Neural progenitor cell (in vitro differentiated cells): Measurements from ENCODE around the gene ARHGEF2. TPM values are rescaled to one million over a fixed set of nuclear protein-coding genes. Genes with fewer than 3 reads are reported as not detected.

Experiments
- DNase-seq: peaks from one replicate; pipeline ENCODE4 v3.0.0-alpha.2; 2016; ENCODE audit warnings: low spot score
- H2AFZ ChIP-seq: fragments of 200-600 bp; sonication (generic); replicated peaks from 2 replicates; pipeline ENCODE4 v1.6.1; 2016; ENCODE audit warnings: antibody characterized with exemption
- H3F3A ChIP-seq: fragments of 200-600 bp; sonication (generic); 2 replicates; pipeline ENCODE4 v1.6.1; 2016; ENCODE audit warnings: antibody characterized with exemption, low read depth
- H3K27ac ChIP-seq: fragments of 200-600 bp; sonication (generic); 2 replicates; pipeline ENCODE4 v1.5.1; 2016; ENCODE audit warnings: mild to moderate bottlenecking
- H3K27me3 ChIP-seq: fragments of 200-600 bp; sonication (generic); 2 replicates; pipeline ENCODE4 v1.6.1; 2016; ENCODE audit warnings: mild to moderate bottlenecking, moderate library complexity
- H3K36me3 ChIP-seq: fragments of 200-600 bp; sonication (generic); 2 replicates; pipeline ENCODE4 v1.5.1; 2016
- H3K4me1 ChIP-seq: fragments of 200-600 bp; sonication (generic); 2 replicates; pipeline ENCODE4 v1.6.1; 2016; ENCODE audit warnings: mixed run types
- H3K4me2 ChIP-seq: fragments of 200-600 bp; sonication (generic); 2 replicates; pipeline ENCODE4 v1.6.1; 2016
- H3K4me3 ChIP-seq: fragments of 200-600 bp; sonication (generic); 2 replicates; pipeline ENCODE4 v1.5.1; 2016
- H3K79me2 ChIP-seq: fragments of 200-600 bp; sonication (generic); 2 replicates; pipeline ENCODE4 v1.6.1; 2016; ENCODE audit warnings: low read depth
- H3K9ac ChIP-seq: fragments of 200-600 bp; sonication (generic); 2 replicates; pipeline ENCODE4 v1.6.1; 2016
- H3K9me3 ChIP-seq: fragments of 200-600 bp; sonication (generic); 2 replicates; pipeline ENCODE4 v1.5.1; 2016; ENCODE audit warnings: low read depth
- H4K20me1 ChIP-seq: fragments of 200-600 bp; sonication (generic); 2 replicates; pipeline ENCODE4 v1.6.1; 2016; ENCODE audit warnings: low read depth
- H3K27ac Mint-ChIP-seq: 3 replicates; pipeline ENCODE4 v1.8.0; 2021; ENCODE audit warnings: mixed read lengths
- H3K27me3 Mint-ChIP-seq: 2 replicates; pipeline ENCODE4 v1.8.0; 2022; ENCODE audit warnings: low read depth, mild to moderate bottlenecking, inconsistent platforms, moderate library complexity, mixed read lengths; ENCODE audit not compliant: insufficient read depth
- H3K36me3 Mint-ChIP-seq: 3 replicates; pipeline ENCODE4 v1.8.0; 2021; ENCODE audit warnings: mixed read lengths
- H3K4me1 Mint-ChIP-seq: 3 replicates; pipeline ENCODE4 v1.8.0; 2021; ENCODE audit warnings: mixed read lengths
- H3K4me3 Mint-ChIP-seq: 3 replicates; pipeline ENCODE4 v1.8.0; 2021; ENCODE audit warnings: mild to moderate bottlenecking, moderate library complexity, mixed read lengths
- H3K9me3 Mint-ChIP-seq: 3 replicates; pipeline ENCODE4 v1.8.0; 2020; ENCODE audit warnings: mixed read lengths
- EZH2 ChIP-seq: fragments of 200-600 bp; sonication (generic); IDR thresholded peaks from 2 replicates; pipeline ENCODE4 v1.6.1; 2017; ENCODE audit warnings: antibody characterized with exemption, mild to moderate bottlenecking, moderate library complexity
- EZH2phosphoT487 ChIP-seq: fragments of 200-600 bp; sonication (generic); IDR thresholded peaks from 2 replicates; pipeline ENCODE4 v1.6.1; 2017; ENCODE audit warnings: antibody characterized with exemption
- total RNA-seq: library from RNA; depleted of rRNA; stranded (reverse); fragments of >200 nt; gene quantifications from 2 replicates; pipeline ENCODE4 v1.2.3, GENCODE V29; 2015; ENCODE audit warnings: low replicate concordance
- TF ChIP-seq, protein P1 (sequence below): fragments of 200-600 bp; sonication (generic); IDR thresholded peaks from 2 replicates; pipeline ENCODE4 v1.5.1; 2017; ENCODE audit warnings: antibody characterized with exemption, mild to moderate bottlenecking

Gene ARHGEF2
- total RNA-seq, 1 donor from 2014 or later = 79.7 TPM

GRCh38 chr1:155971910-155972809 is 6.2 kb downstream of the ARHGEF2 start:
- Mint-ChIP-seq H3K9me3 (no peaks in the 10 kb centered on the region), H3K36me3 (peaks cover 20% of the 10 kb centered on the region), H3K4me1 (peaks cover 89% of the 10 kb centered on the region), H3K27me3 (peaks cover 13% of the 10 kb centered on the region), H3K27ac (peak overlapping the region; percentile 50), H3K4me3 (peak overlapping the region; percentile 30)
- TF ChIP-seq EZH2phosphoT487 = no peak
- TF ChIP-seq EZH2 = no peak
- TF ChIP-seq, protein P1, sequence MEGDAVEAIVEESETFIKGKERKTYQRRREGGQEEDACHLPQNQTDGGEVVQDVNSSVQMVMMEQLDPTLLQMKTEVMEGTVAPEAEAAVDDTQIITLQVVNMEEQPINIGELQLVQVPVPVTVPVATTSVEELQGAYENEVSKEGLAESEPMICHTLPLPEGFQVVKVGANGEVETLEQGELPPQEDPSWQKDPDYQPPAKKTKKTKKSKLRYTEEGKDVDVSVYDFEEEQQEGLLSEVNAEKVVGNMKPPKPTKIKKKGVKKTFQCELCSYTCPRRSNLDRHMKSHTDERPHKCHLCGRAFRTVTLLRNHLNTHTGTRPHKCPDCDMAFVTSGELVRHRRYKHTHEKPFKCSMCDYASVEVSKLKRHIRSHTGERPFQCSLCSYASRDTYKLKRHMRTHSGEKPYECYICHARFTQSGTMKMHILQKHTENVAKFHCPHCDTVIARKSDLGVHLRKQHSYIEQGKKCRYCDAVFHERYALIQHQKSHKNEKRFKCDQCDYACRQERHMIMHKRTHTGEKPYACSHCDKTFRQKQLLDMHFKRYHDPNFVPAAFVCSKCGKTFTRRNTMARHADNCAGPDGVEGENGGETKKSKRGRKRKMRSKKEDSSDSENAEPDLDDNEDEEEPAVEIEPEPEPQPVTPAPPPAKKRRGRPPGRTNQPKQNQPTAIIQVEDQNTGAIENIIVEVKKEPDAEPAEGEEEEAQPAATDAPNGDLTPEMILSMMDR = no peak
- peaks cover 20% of the 10 kb centered on the region for H3F3A ChIP-seq
- no peak overlapping the region for H3K4me3 ChIP-seq
- peaks cover 66% of the 10 kb centered on the region for H3K4me1 ChIP-seq
- H3K9me3 ChIP-seq = no peaks in the 10 kb centered on the region
- peaks cover 99% of the 10 kb centered on the region for H4K20me1 ChIP-seq
- peaks cover 100% of the 10 kb centered on the region for H3K79me2 ChIP-seq
- no peak overlapping the region for H2AFZ ChIP-seq
- DNase-seq = no peak
- H3K4me2 ChIP-seq = peak overlapping the region; percentile 4
- H3K27ac ChIP-seq = no peak overlapping the region
- H3K36me3 ChIP-seq = no peaks in the 10 kb centered on the region
- no peak overlapping the region for H3K9ac ChIP-seq
- no peaks in the 10 kb centered on the region for H3K27me3 ChIP-seq

- Histone ChIP-seq H3K36me3 (no peaks in the 10 kb centered on the region), H4K20me1 (peaks cover 99% of the 10 kb centered on the region), H3K27me3 (no peaks in the 10 kb centered on the region), H3K4me2 (peak overlapping the region; percentile 17), H3K79me2 (peaks cover 96% of the 10 kb centered on the region), H3K9ac (no peak overlapping the region), H3K27ac (no peak overlapping the region), H3K9me3 (no peaks in the 10 kb centered on the region), H3K4me3 (no peak overlapping the region), H2AFZ (no peak overlapping the region), H3K4me1 (peaks cover 64% of the 10 kb centered on the region), H3F3A (peaks cover 5% of the 10 kb centered on the region)
- Mint-ChIP-seq H3K27ac (peak overlapping the region; percentile 53), H3K27me3 (peaks cover 12% of the 10 kb centered on the region), H3K4me3 (peak overlapping the region; percentile 54), H3K36me3 (peaks cover 28% of the 10 kb centered on the region), H3K4me1 (peaks cover 76% of the 10 kb centered on the region), H3K9me3 (no peaks in the 10 kb centered on the region)
- TF ChIP-seq, protein P1 = no peak
- no peak for TF ChIP-seq EZH2
- TF ChIP-seq EZH2phosphoT487 = no peak
- peak; percentile 38 for DNase-seq
Observed at GRCh38 chr1:155970531-155971167, 7.7 kb downstream of the ARHGEF2 start.

DNA sequence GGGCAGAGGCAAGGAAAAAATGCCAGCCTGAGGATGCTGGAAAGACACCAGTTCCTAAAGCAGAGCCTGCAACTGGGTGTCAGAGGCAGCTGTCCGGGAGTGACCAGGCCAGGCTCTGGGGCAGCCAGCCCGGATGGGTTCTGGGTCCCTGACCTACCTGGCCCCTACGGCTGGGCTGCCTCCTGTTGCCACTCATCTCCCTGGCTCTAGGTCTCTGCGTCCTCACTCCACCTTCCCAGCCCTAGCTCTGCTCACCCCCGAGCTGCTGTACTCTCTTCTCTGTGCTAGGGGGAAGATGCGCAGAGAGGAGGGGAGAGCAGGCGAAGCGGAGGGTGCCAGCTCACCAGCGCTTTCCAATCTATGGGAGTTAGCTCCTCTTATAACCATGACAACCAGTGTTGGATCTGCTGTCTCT is 9.0 kb downstream of the ARHGEF2 start:
- Mint-ChIP-seq H3K9me3 (no peaks in the 10 kb centered on the region), H3K27me3 (peaks cover 14% of the 10 kb centered on the region), H3K4me3 (peak overlapping the region; percentile 55), H3K36me3 (peaks cover 28% of the 10 kb centered on the region), H3K4me1 (peaks cover 63% of the 10 kb centered on the region), H3K27ac (peak overlapping the region; percentile 58)
- H3K4me3 ChIP-seq = no peak overlapping the region
- H3K36me3 ChIP-seq = no peaks in the 10 kb centered on the region
- no peak overlapping the region for H3K9ac ChIP-seq
- H3F3A ChIP-seq = no peaks in the 10 kb centered on the region
- H3K79me2 ChIP-seq = peaks cover 88% of the 10 kb centered on the region
- H3K4me1 ChIP-seq = peaks cover 52% of the 10 kb centered on the region
- H3K4me2 ChIP-seq = peak overlapping the region; percentile 64
- H3K27me3 ChIP-seq = no peaks in the 10 kb centered on the region
- peaks cover 87% of the 10 kb centered on the region for H4K20me1 ChIP-seq
- H2AFZ ChIP-seq = no peak overlapping the region
- H3K9me3 ChIP-seq = no peaks in the 10 kb centered on the region
- DNase-seq = no peak
- TF ChIP-seq EZH2 (no peak), EZH2phosphoT487 (no peak)
- TF ChIP-seq, protein P1 = no peak
- peak overlapping the region; percentile 65 for H3K27ac ChIP-seq
